HCT116 (cell line): ENCODE results near the gene TMEM256. TPM values are rescaled to one million over a fixed set of nuclear protein-coding genes. Genes with fewer than 3 reads are reported as not detected.

Experiments used
- ATAC-seq: fragments of 200-7000 bp; cut with Tn5 transposase; 2 replicates; pipeline ENCODE4 v1.9.1; 2020; ENCODE audit warnings: mild to moderate bottlenecking, moderate library complexity
- BruUV-seq: library from RNA; stranded (reverse); fragments of 400-500 nt; replicated peaks from 2 replicates; lab custom pipeline; 2021; lab: Mats Ljungman, UMichigan
- CTCF ChIA-PET: fragments of 300-600 bp; sonication (Branson Sonifier 250); formaldehyde crosslinking; loops from one replicate; lab custom pipeline; 2021; ENCODE audit warnings: antibody characterized with exemption; lab: Charles Lee
- POLR2A ChIA-PET: fragments of 300-600, 350-600 bp; sonication (Branson Sonifier 250); formaldehyde crosslinking; loops from one replicate; lab custom pipeline; 2021; ENCODE audit warnings: antibody characterized with exemption; lab: Charles Lee
- RAD21 ChIA-PET, 2 experiments: fragments of 300-600 bp; sonication (Branson Sonifier 250); formaldehyde crosslinking; loops; one replicate each; lab custom pipeline; 2023; ENCODE audit warnings: low total read pairs in 2 of 2; ENCODE audit not compliant: uncharacterized antibody in 2 of 2, unreplicated experiment in 2 of 2, low non-redundant PET in 1 of 2; lab: Charles Lee
- DNase-seq: peaks from one replicate; pipeline ENCODE4 v3.0.0-alpha.2; 2010; ENCODE audit warnings: low read depth, low spot score
- H2AFZ ChIP-seq: fragments of 200-600 bp; shearing (Covaris generic), sonication (generic); 2 replicates; pipeline ENCODE4 v1.6.1; 2017; ENCODE audit warnings: low read depth, mixed run types, mixed read lengths, antibody characterized with exemption, low read length; ENCODE audit not compliant: poor library complexity, severe bottlenecking
- H3K27ac ChIP-seq: 2 replicates; pipeline ENCODE4 v1.5.1; 2012; ENCODE audit warnings: low read depth, low read length
- H3K27me3 ChIP-seq: fragments of 200-600 bp; sonication (generic); 2 replicates; pipeline ENCODE4 v1.6.1; 2016; ENCODE audit warnings: mixed run types, low read length, mixed read lengths; ENCODE audit not compliant: insufficient read depth
- H3K36me3 ChIP-seq, 2 experiments: fragments of 200-500 bp in 1 of 2; fragments of 200-600 bp in 1 of 2; sonication (Bioruptor generic) in 1 of 2; sonication (generic) in 1 of 2; 2 replicates each; pipeline versions ENCODE4 v1.5.1 to v1.6.1; 2014 to 2016; ENCODE audit warnings: low read length in 2 of 2, inconsistent platforms in 1 of 2, mixed read lengths in 1 of 2, mixed run types in 1 of 2; ENCODE audit not compliant: insufficient read depth in 2 of 2, control insufficient read depth in 1 of 2
- H3K4me1 ChIP-seq, 2 experiments: fragments of 200-600 bp in 1 of 2; sonication (generic) in 1 of 2; 2 replicates each; pipeline versions ENCODE4 v1.5.1 to v1.6.1; 2012 to 2017; ENCODE audit warnings: low read length in 2 of 2, inconsistent platforms in 1 of 2, mild to moderate bottlenecking in 1 of 2, mixed read lengths in 1 of 2, mixed run types in 1 of 2, moderate library complexity in 1 of 2; ENCODE audit not compliant: insufficient read depth in 2 of 2, control insufficient read depth in 1 of 2
- H3K4me2 ChIP-seq: fragments of 200-600 bp; sonication (generic); 2 replicates; pipeline ENCODE4 v1.6.1; 2017; ENCODE audit warnings: mixed run types, low read length, mixed read lengths
- H3K4me3 ChIP-seq, 2 experiments: fragments of 200-600 bp in 1 of 2; sonication (generic) in 1 of 2; replicated peaks in 1 of 2; 2 replicates each; pipeline ENCODE4 v1.5.1; 2011 to 2016; ENCODE audit warnings: low read length in 2 of 2, control low read depth in 1 of 2, low read depth in 1 of 2, mild to moderate bottlenecking in 1 of 2, mixed read lengths in 1 of 2, mixed run types in 1 of 2
- H3K79me2 ChIP-seq: fragments of 200-600 bp; sonication (generic); 2 replicates; pipeline ENCODE4 v1.6.1; 2017; ENCODE audit warnings: mild to moderate bottlenecking, mixed run types, low read length, moderate library complexity, mixed read lengths; ENCODE audit not compliant: insufficient read depth
- H3K9ac ChIP-seq: fragments of 200-600 bp; sonication (generic); 2 replicates; pipeline ENCODE4 v1.6.1; 2016; ENCODE audit warnings: low read length, mixed read lengths
- H3K9me2 ChIP-seq: fragments of 200-600 bp; sonication (generic), shearing (Covaris generic); 2 replicates; pipeline ENCODE4 v1.6.1; 2017; ENCODE audit warnings: mixed run types, mild to moderate bottlenecking, moderate library complexity; ENCODE audit not compliant: insufficient read depth
- H3K9me3 ChIP-seq, 2 experiments: fragments of 200-500 bp in 1 of 2; fragments of 200-600 bp in 1 of 2; sonication (Bioruptor generic) in 1 of 2; sonication (generic) in 1 of 2; 2 replicates each; pipeline ENCODE4 v1.6.1; 2014 to 2017; ENCODE audit warnings: low read length in 2 of 2, mixed read lengths in 2 of 2, inconsistent platforms in 1 of 2, low read depth in 1 of 2, mild to moderate bottlenecking in 1 of 2, mixed run types in 1 of 2, moderate library complexity in 1 of 2; ENCODE audit not compliant: control insufficient read depth in 1 of 2, insufficient read depth in 1 of 2
- H4K20me1 ChIP-seq: fragments of 200-600 bp; sonication (generic), shearing (Covaris generic); 2 replicates; pipeline ENCODE4 v1.6.1; 2017; ENCODE audit warnings: mixed run types, mild to moderate bottlenecking, moderate library complexity; ENCODE audit not compliant: insufficient read depth
- CTCF ChIP-seq, 3 experiments: fragments of 200-600 bp in 1 of 3; sonication (generic) in 1 of 3; IDR thresholded peaks in 2 of 3; conservative IDR thresholded peaks in 1 of 3; 2 replicates each; pipeline ENCODE4 v1.5.1; 2012 to 2017; ENCODE audit warnings: low read depth in 2 of 3, low read length in 2 of 3, antibody characterized with exemption in 1 of 3, borderline replicate concordance in 1 of 3, control low read depth in 1 of 3, mild to moderate bottlenecking in 1 of 3, mixed read lengths in 1 of 3, mixed run types in 1 of 3, moderate library complexity in 1 of 3; ENCODE audit not compliant: insufficient read depth in 1 of 3
- EGR1 ChIP-seq: IDR thresholded peaks from 2 replicates; pipeline ENCODE4 v1.6.1; 2012; ENCODE audit warnings: low read depth
- ELF1 ChIP-seq: IDR thresholded peaks from 2 replicates; pipeline ENCODE4 v1.6.1; 2012; ENCODE audit warnings: low read depth, borderline replicate concordance
- EZH2 ChIP-seq: fragments of 200-600 bp; sonication (generic); IDR thresholded peaks from 2 replicates; pipeline ENCODE4 v1.6.1; 2017; ENCODE audit warnings: antibody characterized with exemption, mixed run types
- EZH2phosphoT487 ChIP-seq: fragments of 200-600 bp; IDR thresholded peaks from 2 replicates; pipeline ENCODE4 v1.6.1; 2018; ENCODE audit warnings: antibody characterized with exemption, borderline replicate concordance
- POLR2A ChIP-seq: IDR thresholded peaks from 2 replicates; pipeline ENCODE4 v1.7.0; 2011; ENCODE audit warnings: borderline replicate concordance; ENCODE audit not compliant: insufficient read depth, insufficient read length; ENCODE audit errors: extremely low read depth
- POLR2AphosphoS5 ChIP-seq: IDR thresholded peaks from 2 replicates; pipeline ENCODE4 v1.6.1; 2011; ENCODE audit warnings: mild to moderate bottlenecking, low read depth, low read length, moderate library complexity
- RAD21 ChIP-seq: IDR thresholded peaks from 2 replicates; pipeline ENCODE4 v1.6.1; 2012; ENCODE audit warnings: low read depth, mild to moderate bottlenecking
- SIN3A ChIP-seq: IDR thresholded peaks from 2 replicates; pipeline ENCODE4 v1.6.1; 2012; ENCODE audit warnings: low read depth
- SP1 ChIP-seq: IDR thresholded peaks from 2 replicates; pipeline ENCODE4 v1.6.1; 2012; ENCODE audit warnings: low read depth
- SRF ChIP-seq: IDR thresholded peaks from 2 replicates; pipeline ENCODE4 v1.6.1; 2012; ENCODE audit warnings: low read depth
- TCF7L2 ChIP-seq: IDR thresholded peaks from 2 replicates; pipeline ENCODE4 v1.7.0; 2011; ENCODE audit warnings: borderline replicate concordance, inconsistent platforms; ENCODE audit not compliant: insufficient read depth, insufficient read length; ENCODE audit errors: extremely low read depth
- YY1 ChIP-seq: IDR thresholded peaks from 2 replicates; pipeline ENCODE4 v1.6.1; 2011; ENCODE audit warnings: low read length, low read depth, moderate library complexity, mild to moderate bottlenecking; ENCODE audit not compliant: insufficient replicate concordance; ENCODE audit errors: extremely low read depth
- ZBTB33 ChIP-seq: IDR thresholded peaks from 2 replicates; pipeline ENCODE4 v1.6.1; 2011; ENCODE audit warnings: mild to moderate bottlenecking, low read length, moderate library complexity; ENCODE audit not compliant: insufficient replicate concordance; ENCODE audit errors: extremely low read depth
- ZNF274 ChIP-seq: fragments of 200-500 bp; sonication (Bioruptor generic); IDR thresholded peaks from 2 replicates; pipeline ENCODE4 v1.6.1; 2014; ENCODE audit warnings: mild to moderate bottlenecking, low read depth, low read length, inconsistent platforms
- intact Hi-C: fragments of 100-400 bp; cut with micrococcal nuclease; formaldehyde crosslinking; loops from 2 replicates; pipeline ENCODE4 v1.10.0; 2022
- total RNA-seq: library from RNA; stranded (reverse); gene quantifications from one replicate; pipeline ENCODE4 v1.2.1, GENCODE V29; 2021; ENCODE audit not compliant: unreplicated experiment

The TMEM256 gene
- total RNA-seq, 1 experiment from 2014 or later: 110 TPM

GRCh38 chr17:7429722-7430121, 25.8 kb upstream of the TMEM256 start:
- no TSS peak for BruUV-seq
- no peak overlapping the region for H3K4me3 ChIP-seq
- CTCF ChIA-PET: no interaction called here
- TF ChIP-seq ELF1 (no peak), EZH2phosphoT487 (no peak), SIN3A (no peak)
- no peak overlapping the region for H3K27ac ChIP-seq
- no peaks in the 10 kb centered on the region for H3K36me3 ChIP-seq
- H2AFZ ChIP-seq: no peak overlapping the region
- POLR2A ChIA-PET: interaction anchor here (0.5 to 1.3 kb wide), 2 partner anchors 26 to 346 kb away, joined by 3 read pairs; partner anchors contain the start of gene TMEM256
- no peaks in the 10 kb centered on the region for H3K27me3 ChIP-seq
- intact Hi-C loops: loop anchor here (10.0 kb wide), 1 partner anchor 165 kb away; the partner anchor contains the start of gene CLDN7
- H3K4me1 ChIP-seq: peaks cover 0 to 3% of the 10 kb centered on the region in 2 experiments; a peak in 2 of 4 replicates
- H3K9me2 ChIP-seq: no peaks in the 10 kb centered on the region
- H3K4me2 ChIP-seq: no peak overlapping the region
- RAD21 ChIA-PET: no interaction called here
- no peak for ATAC-seq
- DNase-seq: no peak
- H3K79me2 ChIP-seq: no peaks in the 10 kb centered on the region
- no peaks in the 10 kb centered on the region for H4K20me1 ChIP-seq
- H3K9ac ChIP-seq: no peak overlapping the region
- no peaks in the 10 kb centered on the region; a peak in 1 of 4 replicates for H3K9me3 ChIP-seq

GRCh38 chr17:7428557-7428956, 24.7 kb upstream of the TMEM256 start, which contains the start of gene SPEM3:
TSS of gene SPEM3 (plus strand) at chr17:7428857. CDS start at chr17:7428903, 46 bp downstream.
- no peak for TF ChIP-seq EZH2phosphoT487
- no peak for TF ChIP-seq EGR1
- TF ChIP-seq ZBTB33: no peak
- TF ChIP-seq EZH2: no peak
- no peak for TF ChIP-seq CTCF (IDR thresholded peaks at IDR 0.05 in 2 of 3, conservative IDR thresholded peaks at IDR 0.05 in 1 of 3; ENCODE audit: borderline replicate concordance in 1 of 3, insufficient read depth in 1 of 3, low read depth in 2 of 3, low read length in 2 of 3)
- TF ChIP-seq POLR2A: no peak
- no peak for TF ChIP-seq ZNF274
- no peak for TF ChIP-seq POLR2AphosphoS5
- TF ChIP-seq SP1: no peak
- TF ChIP-seq RAD21: no peak
- TF ChIP-seq SRF: no peak
- TF ChIP-seq ELF1: no peak
- TF ChIP-seq YY1: no peak
- TF ChIP-seq TCF7L2: no peak
- no peaks in the 10 kb centered on the region for H3K9me2 ChIP-seq
- no peaks in the 10 kb centered on the region for H3K79me2 ChIP-seq
- ATAC-seq: no peak
- no peaks in the 10 kb centered on the region for H3K27me3 ChIP-seq
- intact Hi-C loops: no loop called here
- H3K9ac ChIP-seq: no peak within 1 kb of the TSS
- ChIA-PET POLR2A (no interaction called here), RAD21 (no interaction called here), CTCF (no interaction called here)
- no peak within 1 kb of the TSS for H2AFZ ChIP-seq
- H3K9me3 ChIP-seq: no peaks in the 10 kb centered on the region; a peak in 1 of 4 replicates
- H4K20me1 ChIP-seq: no peaks in the 10 kb centered on the region
- no peak within 1 kb of the TSS for H3K4me2 ChIP-seq
- H3K27ac ChIP-seq: no peak within 1 kb of the TSS
- H3K4me3 ChIP-seq: no peak within 1 kb of the TSS
- no peak for DNase-seq
- H3K4me1 ChIP-seq: no peaks in the 10 kb centered on the region
- H3K36me3 ChIP-seq: no peaks in the 10 kb centered on the region
- BruUV-seq: no TSS peak
